Mammary epithelial cell (primary cell): ENCODE measurements around the gene ADGRD1.

Source experiments
- EZH2 ChIP-seq: IDR thresholded peaks from 2 replicates; pipeline ENCODE4 v1.6.1; 2012; ENCODE audit warnings: low read length, inconsistent platforms, borderline replicate concordance
- TF ChIP-seq, protein P1 (sequence below), 2 donors: IDR thresholded peaks in 1 of 2; conservative IDR thresholded peaks in 1 of 2; 2 replicates each; pipeline ENCODE4 v1.5.1; 2011 to 2012; ENCODE audit warnings: inconsistent platforms in 2 of 2, low read length in 2 of 2, mild to moderate bottlenecking in 2 of 2, control low read depth in 1 of 2, low read depth in 1 of 2; ENCODE audit not compliant: insufficient read depth in 1 of 2; ENCODE audit errors: extremely low read depth in 1 of 2

DNA sequence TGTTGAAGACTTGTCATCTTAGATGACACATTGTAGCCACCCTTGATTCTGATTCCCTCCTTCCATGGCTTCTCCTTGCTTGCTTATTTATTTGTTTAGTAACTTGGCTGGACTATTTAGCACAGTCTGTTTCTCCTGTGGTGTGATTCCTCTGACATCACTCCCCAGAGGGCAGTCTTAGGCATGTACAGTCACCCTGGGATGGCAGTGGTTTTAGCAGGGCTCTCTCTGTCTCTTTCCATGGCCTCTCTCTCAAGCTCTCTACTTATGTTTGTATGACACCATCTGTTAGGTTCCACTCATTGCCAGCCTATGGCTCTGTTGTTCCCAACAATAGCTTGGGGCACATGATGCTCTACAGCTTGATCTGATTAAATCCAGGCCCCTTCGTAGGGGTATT lies 158.3 kb downstream of the ADGRD1 start:
- TF ChIP-seq, protein P1, sequence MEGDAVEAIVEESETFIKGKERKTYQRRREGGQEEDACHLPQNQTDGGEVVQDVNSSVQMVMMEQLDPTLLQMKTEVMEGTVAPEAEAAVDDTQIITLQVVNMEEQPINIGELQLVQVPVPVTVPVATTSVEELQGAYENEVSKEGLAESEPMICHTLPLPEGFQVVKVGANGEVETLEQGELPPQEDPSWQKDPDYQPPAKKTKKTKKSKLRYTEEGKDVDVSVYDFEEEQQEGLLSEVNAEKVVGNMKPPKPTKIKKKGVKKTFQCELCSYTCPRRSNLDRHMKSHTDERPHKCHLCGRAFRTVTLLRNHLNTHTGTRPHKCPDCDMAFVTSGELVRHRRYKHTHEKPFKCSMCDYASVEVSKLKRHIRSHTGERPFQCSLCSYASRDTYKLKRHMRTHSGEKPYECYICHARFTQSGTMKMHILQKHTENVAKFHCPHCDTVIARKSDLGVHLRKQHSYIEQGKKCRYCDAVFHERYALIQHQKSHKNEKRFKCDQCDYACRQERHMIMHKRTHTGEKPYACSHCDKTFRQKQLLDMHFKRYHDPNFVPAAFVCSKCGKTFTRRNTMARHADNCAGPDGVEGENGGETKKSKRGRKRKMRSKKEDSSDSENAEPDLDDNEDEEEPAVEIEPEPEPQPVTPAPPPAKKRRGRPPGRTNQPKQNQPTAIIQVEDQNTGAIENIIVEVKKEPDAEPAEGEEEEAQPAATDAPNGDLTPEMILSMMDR (conservative IDR thresholded peaks at IDR 0.05 in 1 of 2, IDR thresholded peaks at IDR 0.05 in 1 of 2; ENCODE audit: extremely low read depth in 1 of 2, insufficient read depth in 1 of 2, low read depth in 1 of 2, low read length in 2 of 2): no peak
- no peak for TF ChIP-seq EZH2
